ENCODE data around the gene ZDHHC22. TPM values are rescaled to one million over a fixed set of nuclear protein-coding genes. Genes with fewer than 3 reads are reported as not detected.
A peak's percentile ranks its signal among the peaks of the same experiment; 100 is the strongest.

ZDHHC22 gene
- total and polyA plus RNA-seq, 10 donors = 0.02 TPM; not detected in 9

DNA sequence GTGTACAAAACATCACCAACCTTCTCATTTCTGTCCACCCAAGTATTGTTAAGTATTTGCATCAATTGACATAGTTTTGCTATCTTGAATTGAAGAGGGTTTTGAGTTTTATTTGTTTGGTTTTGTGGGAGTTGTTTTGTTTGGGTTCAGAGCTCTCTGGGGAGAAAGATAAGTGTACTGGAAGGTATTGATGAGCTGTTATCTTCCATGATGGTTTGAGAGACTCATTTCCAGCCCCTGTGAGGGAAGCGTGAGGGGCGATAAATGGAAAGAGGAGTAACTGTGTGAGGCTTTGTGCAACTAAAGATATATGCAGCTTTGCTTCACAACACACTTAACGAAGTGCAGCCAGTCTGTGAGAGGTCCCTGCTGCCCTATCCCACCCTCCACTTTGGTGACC is 59.2 kb downstream of the ZDHHC22 start:
- Histone ChIP-seq H3K4me1 (peaks cover 0 to 34% (median 4%) of the 10 kb centered on the region in 6 donors), H3K4me3 (no peak overlapping the region), H3K27me3 (replicated peaks in 1 of 7) (no peaks in the 10 kb centered on the region), H3K27ac (peak overlapping the region in 4 of 8 donors; percentile 29 to 55 (median 46)), H3K36me3 (no peaks in the 10 kb centered on the region), H3K9me3 (peaks cover 0 to 12% (median 9%) of the 10 kb centered on the region in 8 donors)
- DNase-seq = no peak
- intact Hi-C loops (cut with DNase I; ENCODE audit: low total_unique reads) = no loop called here
- 87 to 93% (median 91%) methylated on average over 3 of the region's 3 CpGs for WGBS, 5 donors
- TF ChIP-seq POLR2AphosphoS5 (IDR thresholded peaks at IDR 0.05) = no peak
- TF ChIP-seq, protein P1, sequence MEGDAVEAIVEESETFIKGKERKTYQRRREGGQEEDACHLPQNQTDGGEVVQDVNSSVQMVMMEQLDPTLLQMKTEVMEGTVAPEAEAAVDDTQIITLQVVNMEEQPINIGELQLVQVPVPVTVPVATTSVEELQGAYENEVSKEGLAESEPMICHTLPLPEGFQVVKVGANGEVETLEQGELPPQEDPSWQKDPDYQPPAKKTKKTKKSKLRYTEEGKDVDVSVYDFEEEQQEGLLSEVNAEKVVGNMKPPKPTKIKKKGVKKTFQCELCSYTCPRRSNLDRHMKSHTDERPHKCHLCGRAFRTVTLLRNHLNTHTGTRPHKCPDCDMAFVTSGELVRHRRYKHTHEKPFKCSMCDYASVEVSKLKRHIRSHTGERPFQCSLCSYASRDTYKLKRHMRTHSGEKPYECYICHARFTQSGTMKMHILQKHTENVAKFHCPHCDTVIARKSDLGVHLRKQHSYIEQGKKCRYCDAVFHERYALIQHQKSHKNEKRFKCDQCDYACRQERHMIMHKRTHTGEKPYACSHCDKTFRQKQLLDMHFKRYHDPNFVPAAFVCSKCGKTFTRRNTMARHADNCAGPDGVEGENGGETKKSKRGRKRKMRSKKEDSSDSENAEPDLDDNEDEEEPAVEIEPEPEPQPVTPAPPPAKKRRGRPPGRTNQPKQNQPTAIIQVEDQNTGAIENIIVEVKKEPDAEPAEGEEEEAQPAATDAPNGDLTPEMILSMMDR (IDR thresholded peaks at IDR 0.05 in 8 of 11, conservative IDR thresholded peaks at IDR 0.05 in 3 of 11) = no peak

Other genes starting within 250 kb of the ZDHHC22 start
- 10 to 100 TPM; 38.2 to 62.7 (median 47.7) TPM for gene IRF2BPL, start 113.1 kb downstream of the ZDHHC22 start, total RNA-seq
- 10 to 100 TPM in 1 of 3 donors, 1 to 10 TPM in 2; 4.1 to 15.8 (median 6.3) TPM for gene IRF2BPL, start 113.1 kb downstream of the ZDHHC22 start, polyA plus RNA-seq
- 10 to 100 TPM; 14.9 to 33.8 (median 24.7) TPM for gene CIPC, start 43.5 kb downstream of the ZDHHC22 start, total RNA-seq
- 1 to 10 TPM; 4.2 to 9.6 (median 5.1) TPM for gene CIPC, start 43.5 kb downstream of the ZDHHC22 start, polyA plus RNA-seq
- gene TMEM63C, start 40.0 kb upstream of the ZDHHC22 start, total RNA-seq = 10 to 100 TPM in 2 of 7 donors, 1 to 10 TPM in 5; 2.8 to 13.4 (median 8.7) TPM
- gene TMEM63C, start 40.0 kb upstream of the ZDHHC22 start, polyA plus RNA-seq = 1 to 10 TPM in 1 of 3 donors, under 1 TPM in 2; 0.20 to 2.4 (median 0.24) TPM
- gene NGB, start 129.4 kb upstream of the ZDHHC22 start, total RNA-seq = not detected
- not detected for gene NGB, start 129.4 kb upstream of the ZDHHC22 start, polyA plus RNA-seq
- 10 to 100 TPM; 10.1 to 23.6 (median 18.8) TPM for gene POMT2, start 179.1 kb upstream of the ZDHHC22 start, total RNA-seq
- 10 to 100 TPM in 2 of 3 donors, 1 to 10 TPM in 1; 5.4 to 16.8 (median 16.4) TPM for gene POMT2, start 179.1 kb upstream of the ZDHHC22 start, polyA plus RNA-seq
- gene GSTZ1, start 179.2 kb upstream of the ZDHHC22 start, total RNA-seq = 10 to 100 TPM in 6 of 7 donors, 1 to 10 TPM in 1; 7.8 to 21.7 (median 14.8) TPM
- gene GSTZ1, start 179.2 kb upstream of the ZDHHC22 start, polyA plus RNA-seq = 10 to 100 TPM; 15.9 to 29.1 (median 19.3) TPM
- gene TMED8, start 235.3 kb upstream of the ZDHHC22 start, total RNA-seq = 10 to 100 TPM; 18.8 to 32.3 (median 22.4) TPM
- 10 to 100 TPM in 1 of 3 donors, 1 to 10 TPM in 2; 8.1 to 10.8 (median 8.3) TPM for gene TMED8, start 235.3 kb upstream of the ZDHHC22 start, polyA plus RNA-seq
- gene SAMD15, start 235.6 kb upstream of the ZDHHC22 start, total RNA-seq = 1 to 10 TPM in 2 of 7 donors, under 1 TPM in 5; 0.32 to 1.7 (median 0.79) TPM
- gene SAMD15, start 235.6 kb upstream of the ZDHHC22 start, polyA plus RNA-seq = under 1 TPM in 2 of 3 donors, not detected in 1; 0.15 to 0.22 TPM